Subcutaneous abdominal adipose tissue (tissue), 5 donors: ENCODE results near the gene KIF1B.
"Not testable (repeated sequence)": the region's sequence is repeated elsewhere in the genome, so short reads cannot be mapped to it uniquely, and the experiment has no call there.

Source experiments
- H3K27ac ChIP-seq: one replicate; pipeline ENCODE4 v1.7.0; 2013; ENCODE audit warnings: low read depth, mild to moderate bottlenecking, inconsistent platforms, low read length, moderate library complexity
- H3K27me3 ChIP-seq, 5 donors: one replicate each; pipeline ENCODE4 v1.7.0; 2013; ENCODE audit warnings: low read length in 5 of 5, inconsistent platforms in 1 of 5; ENCODE audit not compliant: control insufficient read depth in 5 of 5, insufficient read depth in 4 of 5
- H3K36me3 ChIP-seq, 5 donors: one replicate each; pipeline ENCODE4 v1.7.0; 2013; ENCODE audit warnings: low read length in 5 of 5; ENCODE audit not compliant: control insufficient read depth in 5 of 5, insufficient read depth in 5 of 5
- H3K4me1 ChIP-seq, 5 donors: one replicate each; pipeline ENCODE4 v1.7.0; 2013; ENCODE audit warnings: low read length in 5 of 5, mild to moderate bottlenecking in 3 of 5, moderate library complexity in 1 of 5; ENCODE audit not compliant: control insufficient read depth in 5 of 5, insufficient read depth in 5 of 5
- H3K4me3 ChIP-seq, 5 donors: one replicate each; pipeline ENCODE4 v1.7.0; 2013; ENCODE audit warnings: low read length in 5 of 5, low read depth in 1 of 5
- H3K9ac ChIP-seq, 5 donors: one replicate each; pipeline ENCODE4 v1.7.0; 2013; ENCODE audit warnings: low read length in 5 of 5, mild to moderate bottlenecking in 4 of 5, moderate library complexity in 3 of 5
- H3K9me3 ChIP-seq, 5 donors: one replicate each; pipeline ENCODE4 v1.7.0; 2013; ENCODE audit warnings: low read length in 5 of 5; ENCODE audit not compliant: control insufficient read depth in 5 of 5
- donor health status: healthy.
- donor health status: healthy.
- donor health status: healthy.
- donor health status: healthy.
- donor health status: healthy.

KIF1B gene

DNA sequence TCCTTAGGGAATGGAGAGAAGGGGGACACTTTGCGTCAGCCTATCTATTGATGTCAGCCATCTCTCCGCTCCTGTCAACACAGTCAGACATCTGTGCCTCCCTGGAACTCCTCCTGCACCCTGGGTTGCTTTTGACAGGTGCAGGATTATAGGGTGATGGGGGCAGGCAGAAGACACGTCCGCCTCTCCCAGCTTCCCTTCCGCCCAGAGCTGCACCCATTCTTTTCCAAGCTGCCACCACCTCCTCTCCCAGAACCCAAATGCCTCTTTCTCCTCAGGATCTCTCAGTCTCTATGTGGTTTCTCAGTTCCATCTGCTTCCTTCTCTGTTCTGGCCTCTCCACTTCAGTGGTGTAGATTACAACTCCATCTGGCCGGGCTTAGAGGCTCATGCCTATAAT is 17.1 kb upstream of the KIF1B start:
- Histone ChIP-seq H3K4me3 (no peak overlapping the region), H3K9ac (no peak overlapping the region), H3K27ac (no peak overlapping the region), H3K36me3 (no peaks in the 10 kb centered on the region), H3K27me3 (peaks cover 0 to 3% (median 2%) of the 10 kb centered on the region in 5 donors), H3K4me1 (peaks cover 0 to 5% (median 0%) of the 10 kb centered on the region in 5 donors), H3K9me3 (no peaks in the 10 kb centered on the region)

DNA sequence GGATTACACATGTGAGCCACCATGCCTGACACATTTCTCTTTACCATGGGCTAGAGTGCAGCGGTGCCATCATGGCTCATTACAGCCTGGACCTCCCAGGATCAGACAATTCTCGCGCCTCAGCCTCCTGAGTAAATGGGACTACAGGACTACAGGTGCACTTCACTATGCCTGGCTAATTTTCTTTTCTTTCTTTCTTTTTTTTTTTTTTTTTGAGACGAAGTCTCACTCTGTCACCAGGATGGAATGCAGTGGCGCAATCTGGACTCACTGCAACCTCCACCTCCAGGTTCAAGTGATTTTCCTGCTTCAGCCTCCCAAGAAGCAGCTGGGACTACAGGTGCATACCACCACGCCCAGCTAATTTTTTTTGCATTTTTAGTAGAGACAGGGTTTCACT is 14.8 kb upstream of the KIF1B start:
- no peak overlapping the region for H3K9ac ChIP-seq
- no peak overlapping the region for H3K27ac ChIP-seq
- H3K9me3 ChIP-seq, result no peaks in the 10 kb centered on the region
- H3K4me1 ChIP-seq, result peaks cover 0 to 5% (median 0%) of the 10 kb centered on the region in 5 donors
- H3K27me3 ChIP-seq, result peaks cover 0 to 5% (median 2%) of the 10 kb centered on the region in 5 donors
- H3K36me3 ChIP-seq, result no peaks in the 10 kb centered on the region
- H3K4me3 ChIP-seq, result no peak overlapping the region

DNA sequence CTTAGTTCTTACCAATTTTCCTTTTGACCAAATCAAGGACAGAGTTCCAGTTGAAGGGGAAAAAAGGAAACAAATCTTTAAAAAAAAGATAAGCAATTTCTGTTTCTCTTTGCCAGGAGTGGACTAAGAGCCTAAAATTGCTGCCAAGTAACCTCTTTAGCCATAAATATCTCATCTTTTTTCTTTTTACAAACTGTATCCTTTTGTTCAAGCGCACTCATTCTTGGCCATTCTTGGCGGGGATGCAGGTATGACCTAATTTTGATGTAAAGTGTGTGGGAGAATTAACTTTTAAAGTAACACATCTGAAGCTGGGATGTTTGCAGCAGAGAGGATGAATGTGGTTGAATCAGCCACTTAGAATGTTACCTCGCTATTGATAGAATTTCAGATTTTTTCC is 13.4 kb upstream of the KIF1B start:
- Histone ChIP-seq H3K27ac (no peak overlapping the region), H3K36me3 (no peaks in the 10 kb centered on the region), H3K9me3 (no peaks in the 10 kb centered on the region), H3K27me3 (peaks cover 0 to 12% (median 2%) of the 10 kb centered on the region in 5 donors), H3K4me3 (no peak overlapping the region), H3K9ac (no peak overlapping the region), H3K4me1 (peaks cover 0 to 5% (median 0%) of the 10 kb centered on the region in 5 donors)

DNA sequence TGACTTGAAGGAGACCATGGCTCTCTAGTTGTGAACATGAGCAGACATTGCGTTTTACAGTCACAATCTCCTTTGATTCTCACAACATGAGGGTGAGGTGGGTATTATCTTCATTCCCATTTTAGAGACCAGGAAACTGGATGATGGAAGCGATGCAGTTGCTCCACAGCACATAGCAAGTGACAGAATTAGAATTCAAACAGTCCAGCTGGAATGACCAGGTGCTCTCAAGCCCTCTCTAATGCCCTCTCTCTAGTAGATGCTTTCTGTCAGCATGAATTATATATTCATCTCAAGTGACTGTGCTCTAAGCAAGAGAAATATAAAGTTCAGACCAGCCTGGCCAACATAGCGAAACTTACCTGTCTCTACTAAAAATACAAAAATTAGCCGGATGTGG is 9.8 kb upstream of the KIF1B start:
- H3K4me3 ChIP-seq, result no peak overlapping the region
- no peaks in the 10 kb centered on the region for H3K9me3 ChIP-seq
- H3K27ac ChIP-seq, result no peak overlapping the region
- H3K36me3 ChIP-seq, result no peaks in the 10 kb centered on the region
- H3K4me1 ChIP-seq, result peaks cover 0 to 4% (median 0%) of the 10 kb centered on the region in 5 donors
- H3K9ac ChIP-seq, result no peak overlapping the region
- peaks cover 0 to 12% (median 0%) of the 10 kb centered on the region in 5 donors for H3K27me3 ChIP-seq

DNA sequence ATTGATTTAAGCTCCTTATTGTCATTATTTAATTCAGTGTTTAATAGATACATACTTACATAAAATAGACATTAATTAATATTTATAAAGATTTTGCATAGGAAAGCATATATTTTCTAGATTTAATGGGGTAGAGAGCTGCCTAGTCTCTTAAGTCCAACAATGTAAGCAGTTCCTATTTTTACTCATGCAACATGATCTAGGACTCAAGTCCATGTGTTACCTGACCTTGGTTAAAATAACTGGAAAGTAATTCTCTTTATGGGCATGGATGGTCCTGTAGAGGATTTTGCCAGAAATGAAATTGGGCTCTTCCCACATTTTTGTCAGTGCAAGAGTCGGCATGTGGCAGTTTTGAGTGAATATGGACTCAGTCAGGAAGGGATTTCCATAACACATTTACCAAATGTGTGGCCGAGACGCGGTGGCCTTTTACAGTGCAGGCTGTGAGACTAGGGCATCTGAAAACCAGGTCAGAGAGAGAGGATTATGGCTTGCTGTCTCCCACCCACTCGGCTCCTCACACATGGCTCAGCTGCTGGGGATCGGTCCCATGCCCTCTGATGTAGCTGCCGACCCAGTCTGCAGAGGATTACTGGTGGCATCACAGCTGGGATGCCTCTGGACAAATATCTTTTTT is 6.2 kb upstream of the KIF1B start:
- H3K4me3 ChIP-seq, result no peak overlapping the region
- no peak overlapping the region for H3K9ac ChIP-seq
- H3K27ac ChIP-seq, result no peak overlapping the region
- H3K4me1 ChIP-seq, result no peaks in the 10 kb centered on the region
- no peaks in the 10 kb centered on the region for H3K9me3 ChIP-seq
- H3K27me3 ChIP-seq, result peaks cover 0 to 12% (median 0%) of the 10 kb centered on the region in 5 donors
- H3K36me3 ChIP-seq, result no peaks in the 10 kb centered on the region

DNA sequence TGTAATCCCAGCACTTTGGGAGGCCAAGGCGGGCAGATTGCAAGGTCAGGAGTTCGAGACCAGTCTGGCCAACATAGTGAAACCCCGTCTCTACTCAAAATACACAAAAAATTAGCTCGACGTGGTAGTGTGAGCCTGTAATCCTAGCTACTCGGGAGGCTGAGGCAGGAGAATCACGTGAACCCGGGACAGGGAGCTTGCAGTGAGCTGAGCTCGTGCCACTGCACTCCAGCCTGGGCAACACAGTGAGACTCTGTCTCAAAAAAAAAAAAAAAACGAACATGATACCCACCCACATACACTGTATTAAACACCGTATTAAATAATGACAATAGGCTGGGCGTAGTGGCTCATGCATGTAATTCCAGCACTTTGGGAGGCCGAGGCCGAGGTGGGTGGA is 5.2 kb upstream of the KIF1B start:
- not testable (repeated sequence) for H3K4me3 ChIP-seq, H3K9me3 ChIP-seq, H3K9ac ChIP-seq, H3K4me1 ChIP-seq, H3K27ac ChIP-seq, H3K36me3 ChIP-seq
- peaks cover 0 to 11% (median 0%) of the 10 kb centered on the region in 5 donors for H3K27me3 ChIP-seq

DNA sequence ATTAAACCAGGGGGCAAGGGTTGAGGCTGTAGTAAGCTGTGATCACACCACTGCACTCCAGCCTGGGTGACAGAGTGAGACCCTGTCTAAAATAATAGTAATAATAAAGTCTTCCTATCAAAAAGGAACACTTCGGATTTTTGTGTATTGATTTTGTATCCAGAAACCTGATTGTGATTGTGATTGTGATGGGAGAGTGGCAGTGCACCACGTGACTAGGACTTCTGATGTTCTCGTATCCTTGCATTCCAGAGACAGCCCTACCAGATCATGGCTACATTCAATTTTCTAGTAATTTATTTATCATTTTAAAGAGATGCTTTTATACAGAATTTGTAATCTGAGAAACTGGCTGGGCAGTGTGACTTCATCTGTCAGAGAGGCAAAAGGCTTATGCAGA is 2.6 kb upstream of the KIF1B start:
- Histone ChIP-seq H3K9me3 (no peaks in the 10 kb centered on the region), H3K27me3 (no peaks in the 10 kb centered on the region), H3K36me3 (no peaks in the 10 kb centered on the region), H3K4me3 (no peak overlapping the region), H3K4me1 (peaks cover 4 to 21% (median 17%) of the 10 kb centered on the region in 5 donors), H3K9ac (no peak overlapping the region), H3K27ac (no peak overlapping the region)

DNA sequence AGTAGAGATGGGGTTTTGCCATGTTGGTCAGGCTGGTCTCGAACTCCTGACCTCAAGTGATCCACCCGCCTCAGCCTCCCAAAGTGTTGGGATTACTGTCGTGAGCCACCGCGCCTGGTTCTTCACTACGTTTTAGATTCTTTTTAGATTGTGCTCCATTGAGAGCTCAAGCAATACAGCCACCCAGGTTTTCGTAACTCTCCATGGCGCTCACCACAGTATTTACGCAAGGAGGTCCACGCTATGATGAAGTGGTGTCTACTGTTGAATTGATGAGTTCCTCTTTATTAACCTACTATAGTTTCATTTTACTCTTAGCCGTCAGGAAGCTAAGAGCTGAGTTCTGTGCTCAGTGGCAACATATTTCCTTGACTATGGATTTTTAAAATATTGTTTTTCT is 1.8 kb upstream of the KIF1B start:
- Histone ChIP-seq H3K36me3 (no peaks in the 10 kb centered on the region), H3K4me1 (peaks cover 4 to 28% (median 24%) of the 10 kb centered on the region in 5 donors), H3K4me3 (no peak overlapping the region), H3K27me3 (no peaks in the 10 kb centered on the region), H3K9me3 (no peaks in the 10 kb centered on the region), H3K9ac (no peak overlapping the region), H3K27ac (no peak overlapping the region)

DNA sequence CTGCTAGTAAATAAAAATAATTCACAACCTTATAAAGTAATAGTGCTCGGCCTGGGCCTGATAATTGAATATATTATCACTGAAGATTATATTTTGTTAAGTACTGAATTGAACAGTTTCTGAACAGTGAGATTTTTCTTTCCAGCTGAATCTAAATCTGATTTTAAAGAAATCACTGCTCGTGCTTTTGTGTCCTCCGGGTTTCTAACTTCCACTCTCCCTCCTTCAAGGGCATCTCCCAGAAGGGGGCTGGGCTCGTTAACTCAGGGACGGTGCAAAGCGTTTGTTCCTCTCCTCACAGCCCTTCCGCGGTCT is 823 bp upstream of the KIF1B start:
- Histone ChIP-seq H3K27ac (peak overlapping the region; percentile 98), H3K9ac (peak overlapping the region; percentile 70 to 97 (median 88)), H3K4me3 (peak overlapping the region; percentile 78 to 100 (median 83)), H3K27me3 (no peaks in the 10 kb centered on the region), H3K9me3 (no peaks in the 10 kb centered on the region), H3K36me3 (no peaks in the 10 kb centered on the region), H3K4me1 (peaks cover 6 to 33% (median 30%) of the 10 kb centered on the region in 5 donors)

DNA sequence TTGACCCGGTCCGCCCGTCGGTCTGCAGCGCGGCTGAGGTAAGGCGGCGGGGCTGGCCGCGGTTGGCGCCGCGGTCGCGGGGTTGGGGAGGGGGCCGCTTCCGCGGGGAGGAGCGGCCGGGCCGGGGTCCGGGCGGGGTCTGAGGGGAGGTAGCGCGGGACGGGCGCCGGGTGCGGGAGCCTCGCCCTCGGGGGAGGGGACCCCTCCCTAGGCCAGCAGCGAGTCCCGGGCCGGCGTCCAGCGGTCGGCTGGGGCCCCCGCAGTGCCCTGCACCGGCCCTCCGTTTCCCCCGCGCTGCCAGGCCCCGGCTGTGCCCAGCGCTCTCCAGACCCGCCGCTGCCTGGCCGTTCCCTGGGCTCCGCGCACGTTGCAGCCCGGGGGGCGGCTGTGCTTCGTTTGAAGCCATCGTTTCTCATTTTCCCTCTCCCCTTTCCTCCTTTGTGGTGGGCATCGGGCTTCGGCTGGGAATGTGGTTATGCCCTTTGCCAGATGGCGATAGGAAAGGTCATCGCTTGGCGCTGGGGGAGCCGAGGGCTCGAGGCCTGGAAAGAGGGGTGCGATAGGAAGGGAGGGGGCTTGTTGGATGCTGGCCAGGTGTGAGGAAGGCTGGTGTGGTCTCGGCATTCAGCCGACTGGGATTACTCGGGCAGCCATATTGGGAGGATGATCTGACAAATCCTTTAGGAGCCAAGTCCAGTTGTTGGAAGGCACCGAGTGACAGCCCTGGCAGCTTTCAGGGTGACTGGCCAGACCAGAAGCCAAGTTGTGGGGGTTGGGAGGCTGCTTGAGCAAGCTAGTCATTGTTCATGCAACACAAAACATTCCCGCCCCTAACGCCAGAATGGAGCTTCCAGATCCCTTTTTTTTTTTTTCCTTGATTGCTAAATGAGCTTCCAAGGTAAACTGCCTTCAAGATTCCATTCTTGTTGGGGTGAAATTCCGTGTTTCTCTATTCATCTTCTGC is 753 bp downstream of the KIF1B start:
- Histone ChIP-seq H3K36me3 (no peaks in the 10 kb centered on the region), H3K9ac (peak overlapping the region; percentile 16 to 100 (median 95)), H3K27me3 (no peaks in the 10 kb centered on the region), H3K4me3 (peak overlapping the region; percentile 78 to 100 (median 96)), H3K27ac (peak overlapping the region; percentile 98), H3K4me1 (peaks cover 6 to 38% (median 32%) of the 10 kb centered on the region in 5 donors), H3K9me3 (no peaks in the 10 kb centered on the region)
